A549 treated with CORT108297 at 1 μM for 4 hours (cell line): ENCODE measurements around the gene LAD1. TPM values are rescaled to one million over a fixed set of nuclear protein-coding genes. Genes with fewer than 3 reads are reported as not detected.

Source experiments
- total RNA-seq: library from RNA; stranded (reverse); fragments of 200-300 nt; extraction: Qiagen RNA extraction; gene quantifications from 5 replicates; pipeline ENCODE4 v1.2.3, GENCODE V29; 2022

The LAD1 gene
- total RNA-seq, result 0.43 to 0.80 TPM (median 0.54 TPM) in 5 replicates

GRCh38 chr1:201399018-201399351 lies at the start of gene LAD1:
LAD1 (minus strand) TSS chr1:201399324; CDS start chr1:201399306, 18 bp downstream.

GRCh38 chr1:201377611-201378092 lies 21.5 kb downstream of the LAD1 start, which contains the start of gene TNNT2:
TNNT2 (minus strand) TSS chr1:201377680; CDS start chr1:201373254, 4,426 bp downstream.

Other genes starting within 250 kb of the LAD1 start
- 75.3 to 95.2 TPM (median 90.8 TPM) in 5 replicates for gene TMEM9, start 244.8 kb downstream of the LAD1 start, total RNA-seq
- gene IGFN1, start 208.5 kb downstream of the LAD1 start, total RNA-seq, result 0.65 to 1.4 TPM (median 0.99 TPM) in 5 replicates
- gene PKP1, start 115.8 kb downstream of the LAD1 start, total RNA-seq, result 0.03 to 0.05 TPM (median 0.05 TPM) in 5 replicates
- 0.10 TPM in 1 of 5 replicates, not detected in the others for gene TNNT2, start 21.6 kb downstream of the LAD1 start, total RNA-seq
- gene TNNI1, start 22.4 kb upstream of the LAD1 start, total RNA-seq, result not detected in 5 replicates
- gene PHLDA3, start 69.9 kb upstream of the LAD1 start, total RNA-seq, result 91.4 to 194 TPM (median 156 TPM) in 5 replicates
- gene CSRP1, start 107.8 kb upstream of the LAD1 start, total RNA-seq, result 417 to 597 TPM (median 424 TPM) in 5 replicates
- gene NAV1, start 139.8 kb upstream of the LAD1 start, total RNA-seq, result 6.5 to 13.9 TPM (median 10.0 TPM) in 5 replicates